Measurements from ENCODE around the gene EYA2. TPM values are rescaled to one million over a fixed set of nuclear protein-coding genes. Genes with fewer than 3 reads are reported as not detected.
A peak's percentile ranks its signal among the peaks of the same experiment; 100 is the strongest.
"Not testable (repeated sequence)": the region's sequence is repeated elsewhere in the genome, so short reads cannot be mapped to it uniquely, and the experiment has no call there.

EYA2 gene
- total RNA-seq, 4 donors from 2014 or later: 2.0 to 11.0 (median 5.6) TPM

DNA sequence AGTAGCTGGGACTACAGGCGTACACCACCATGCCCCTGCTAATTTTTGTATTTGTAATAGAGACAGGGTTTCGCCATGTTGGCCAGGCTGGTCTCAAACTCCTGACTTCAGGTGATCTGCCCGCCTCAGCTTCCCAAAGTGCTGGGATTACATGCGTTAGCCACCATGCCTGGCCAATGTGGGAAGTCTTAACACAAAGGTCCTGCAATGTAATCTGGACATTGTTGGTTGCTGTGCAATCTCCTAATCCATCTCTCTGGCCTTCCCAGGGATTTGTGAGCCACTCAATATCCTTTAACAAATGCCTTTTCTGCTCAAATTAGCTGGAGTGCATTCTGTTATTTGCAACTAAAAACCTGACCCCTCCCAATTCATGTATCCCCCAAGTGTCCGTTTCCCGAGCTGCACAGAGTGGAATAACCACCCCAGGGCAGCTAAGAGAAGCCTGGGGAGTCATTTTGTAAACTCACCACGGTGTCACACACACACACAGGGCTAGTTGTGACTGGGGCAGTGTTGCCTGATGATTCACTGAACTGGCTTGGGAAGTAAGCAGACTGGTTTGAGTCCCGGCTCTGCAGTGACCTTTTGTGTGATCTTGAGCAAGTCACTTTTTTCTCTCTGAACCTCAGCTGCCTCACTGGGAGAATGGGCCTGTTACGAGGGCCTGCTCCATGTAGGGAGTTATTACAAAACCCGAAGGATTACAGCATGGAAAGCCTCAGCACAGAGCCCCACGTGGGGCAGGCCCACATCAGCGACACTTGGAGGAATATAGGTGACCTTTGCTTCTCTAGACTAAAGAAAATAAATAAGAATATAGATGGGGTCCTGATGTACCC is 309.6 kb downstream of the EYA2 start:
- H3K4me1 ChIP-seq: no peaks in the 10 kb centered on the region
- H3K9me3 ChIP-seq: no peaks in the 10 kb centered on the region
- no peaks in the 10 kb centered on the region for H3K36me3 ChIP-seq
- DNase-seq: no peak
- no peaks in the 10 kb centered on the region for H3K27me3 ChIP-seq
- no peak for TF ChIP-seq POLR2A (IDR thresholded peaks at IDR 0.05)
- TF ChIP-seq, protein P1, sequence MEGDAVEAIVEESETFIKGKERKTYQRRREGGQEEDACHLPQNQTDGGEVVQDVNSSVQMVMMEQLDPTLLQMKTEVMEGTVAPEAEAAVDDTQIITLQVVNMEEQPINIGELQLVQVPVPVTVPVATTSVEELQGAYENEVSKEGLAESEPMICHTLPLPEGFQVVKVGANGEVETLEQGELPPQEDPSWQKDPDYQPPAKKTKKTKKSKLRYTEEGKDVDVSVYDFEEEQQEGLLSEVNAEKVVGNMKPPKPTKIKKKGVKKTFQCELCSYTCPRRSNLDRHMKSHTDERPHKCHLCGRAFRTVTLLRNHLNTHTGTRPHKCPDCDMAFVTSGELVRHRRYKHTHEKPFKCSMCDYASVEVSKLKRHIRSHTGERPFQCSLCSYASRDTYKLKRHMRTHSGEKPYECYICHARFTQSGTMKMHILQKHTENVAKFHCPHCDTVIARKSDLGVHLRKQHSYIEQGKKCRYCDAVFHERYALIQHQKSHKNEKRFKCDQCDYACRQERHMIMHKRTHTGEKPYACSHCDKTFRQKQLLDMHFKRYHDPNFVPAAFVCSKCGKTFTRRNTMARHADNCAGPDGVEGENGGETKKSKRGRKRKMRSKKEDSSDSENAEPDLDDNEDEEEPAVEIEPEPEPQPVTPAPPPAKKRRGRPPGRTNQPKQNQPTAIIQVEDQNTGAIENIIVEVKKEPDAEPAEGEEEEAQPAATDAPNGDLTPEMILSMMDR (IDR thresholded peaks at IDR 0.05): no peak
- H3K4me3 ChIP-seq: no peak overlapping the region
- intact Hi-C loops (cut with DNase I; ENCODE audit: low total_unique reads): no loop called here
- H3K27ac ChIP-seq: no peak overlapping the region

DNA sequence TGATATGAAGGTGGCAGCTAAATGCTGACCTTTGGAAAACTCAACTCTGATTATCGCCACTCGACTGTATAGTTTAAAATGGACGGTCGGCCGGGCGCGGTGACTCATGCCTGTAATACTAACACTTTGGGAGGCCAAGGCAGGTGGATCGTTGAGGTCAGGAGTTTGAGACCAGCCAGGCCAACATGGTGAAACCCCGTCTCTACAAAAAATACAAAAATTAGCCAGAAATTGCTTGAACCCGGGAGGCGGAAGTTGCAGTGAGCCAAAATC is 310.1 kb downstream of the EYA2 start:
- DNase-seq; intact Hi-C loops (cut with DNase I; ENCODE audit: low total_unique reads); H3K4me3 ChIP-seq: not testable (repeated sequence)

DNA sequence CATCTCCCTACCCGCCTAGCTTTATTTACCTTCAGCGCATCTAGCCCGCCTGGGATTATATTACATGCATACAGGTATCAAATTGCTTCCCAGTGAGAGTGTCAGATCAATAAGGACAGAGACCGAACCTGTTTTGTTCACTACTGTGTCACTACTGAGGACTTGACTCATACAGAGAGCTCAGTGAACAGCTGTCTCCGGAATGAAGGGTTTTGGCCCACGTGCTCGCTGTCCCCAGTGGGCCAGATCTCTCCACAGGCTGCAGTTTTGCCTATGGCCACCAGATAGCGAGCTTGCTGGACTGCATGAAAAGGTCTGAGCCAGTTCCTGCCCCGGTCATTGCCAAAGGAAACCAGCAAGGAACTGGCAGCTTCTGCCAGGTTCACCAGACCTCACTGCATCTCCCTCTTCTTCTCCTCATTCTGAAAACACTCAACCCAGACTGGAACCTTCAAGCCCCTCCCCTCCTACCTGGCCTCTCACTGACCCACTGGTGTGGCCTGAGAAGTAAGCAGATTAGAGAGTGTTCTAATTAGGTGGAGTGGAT is 311.0 kb downstream of the EYA2 start:
- Histone ChIP-seq H3K36me3 (no peaks in the 10 kb centered on the region), H3K27ac (no peak overlapping the region), H3K9me3 (no peaks in the 10 kb centered on the region), H3K4me3 (no peak overlapping the region), H3K4me1 (no peaks in the 10 kb centered on the region), H3K27me3 (no peaks in the 10 kb centered on the region)
- intact Hi-C loops (cut with DNase I; ENCODE audit: low total_unique reads): no loop called here
- no peak for DNase-seq
- TF ChIP-seq POLR2A (IDR thresholded peaks at IDR 0.05): no peak
- TF ChIP-seq, protein P1 (IDR thresholded peaks at IDR 0.05): peak in 1 of 4 experiments; percentile 22

More for the DNA sequence above, 310.1 kb downstream of the EYA2 start:
- H3K27ac ChIP-seq, H3K27me3 ChIP-seq, H3K36me3 ChIP-seq, H3K4me1 ChIP-seq, H3K9me3 ChIP-seq: not testable (repeated sequence)

- H3K4me1 ChIP-seq; H3K27ac ChIP-seq; H3K36me3 ChIP-seq; DNase-seq; H3K4me3 ChIP-seq; H3K27me3 ChIP-seq; intact Hi-C loops (cut with DNase I; ENCODE audit: low total_unique reads); H3K9me3 ChIP-seq: not testable (repeated sequence)
Observed at GRCh38 chr20:47206552-47206951, 311.9 kb downstream of the EYA2 start.

DNA sequence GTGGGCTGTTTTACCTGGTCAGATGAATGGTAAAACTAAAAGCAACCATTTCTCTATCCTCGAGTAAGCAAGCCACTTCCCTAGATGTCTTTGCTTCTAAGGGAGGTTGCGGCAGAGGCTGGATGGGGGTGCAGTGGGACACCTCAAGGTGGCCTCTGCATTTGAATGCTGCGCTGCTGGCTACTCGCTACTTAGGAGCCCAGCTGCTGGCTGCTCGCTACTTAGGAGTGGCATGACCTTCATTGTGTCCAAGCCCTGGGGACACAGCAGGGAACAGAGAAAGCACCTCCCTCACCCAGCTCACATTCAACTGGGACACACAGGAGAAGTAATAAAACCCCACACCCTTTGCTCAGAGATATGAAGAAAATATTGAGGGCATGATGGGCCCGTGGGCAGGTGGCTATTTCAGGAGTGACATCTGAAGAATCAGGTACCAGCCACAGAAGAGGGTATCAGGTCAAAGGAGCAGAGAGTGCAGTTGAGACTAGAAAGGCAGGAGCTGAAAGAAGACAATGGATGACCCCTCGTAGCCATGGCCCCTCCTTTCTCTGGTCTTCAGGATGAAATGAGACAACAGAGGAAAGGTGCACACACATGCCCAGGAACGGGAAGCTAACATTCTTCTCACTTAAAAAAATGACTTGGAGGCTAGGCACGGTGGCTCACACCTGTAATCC is 312.5 kb downstream of the EYA2 start:
- Histone ChIP-seq H3K4me1 (no peaks in the 10 kb centered on the region), H3K36me3 (no peaks in the 10 kb centered on the region), H3K4me3 (no peak overlapping the region), H3K9me3 (no peaks in the 10 kb centered on the region), H3K27me3 (no peaks in the 10 kb centered on the region), H3K27ac (no peak overlapping the region)
- DNase-seq: no peak
- TF ChIP-seq, protein P1 (IDR thresholded peaks at IDR 0.05): no peak
- no peak for TF ChIP-seq POLR2A (IDR thresholded peaks at IDR 0.05)
- intact Hi-C loops (cut with DNase I; ENCODE audit: low total_unique reads): no loop called here

GRCh38 chr20:47208534-47209174 is 314.0 kb downstream of the EYA2 start:
- intact Hi-C loops (cut with DNase I; ENCODE audit: low total_unique reads): no loop called here
- H3K27ac ChIP-seq: no peak overlapping the region
- H3K4me3 ChIP-seq: no peak overlapping the region
- no peaks in the 10 kb centered on the region for H3K9me3 ChIP-seq
- H3K27me3 ChIP-seq: no peaks in the 10 kb centered on the region
- no peaks in the 10 kb centered on the region for H3K36me3 ChIP-seq
- no peak for DNase-seq
- H3K4me1 ChIP-seq: no peaks in the 10 kb centered on the region
- TF ChIP-seq, protein P1 (IDR thresholded peaks at IDR 0.05): no peak
